ENCODE data around the gene CCDC85B. TPM values are rescaled to one million over a fixed set of nuclear protein-coding genes. Genes with fewer than 3 reads are reported as not detected.

CCDC85B gene
- total and polyA plus RNA-seq, 2 of the 13 experiments (the other 11 are each of a cell fraction or from before 2014, with no cell fraction given), result 8.2 to 19.5 TPM

DNA sequence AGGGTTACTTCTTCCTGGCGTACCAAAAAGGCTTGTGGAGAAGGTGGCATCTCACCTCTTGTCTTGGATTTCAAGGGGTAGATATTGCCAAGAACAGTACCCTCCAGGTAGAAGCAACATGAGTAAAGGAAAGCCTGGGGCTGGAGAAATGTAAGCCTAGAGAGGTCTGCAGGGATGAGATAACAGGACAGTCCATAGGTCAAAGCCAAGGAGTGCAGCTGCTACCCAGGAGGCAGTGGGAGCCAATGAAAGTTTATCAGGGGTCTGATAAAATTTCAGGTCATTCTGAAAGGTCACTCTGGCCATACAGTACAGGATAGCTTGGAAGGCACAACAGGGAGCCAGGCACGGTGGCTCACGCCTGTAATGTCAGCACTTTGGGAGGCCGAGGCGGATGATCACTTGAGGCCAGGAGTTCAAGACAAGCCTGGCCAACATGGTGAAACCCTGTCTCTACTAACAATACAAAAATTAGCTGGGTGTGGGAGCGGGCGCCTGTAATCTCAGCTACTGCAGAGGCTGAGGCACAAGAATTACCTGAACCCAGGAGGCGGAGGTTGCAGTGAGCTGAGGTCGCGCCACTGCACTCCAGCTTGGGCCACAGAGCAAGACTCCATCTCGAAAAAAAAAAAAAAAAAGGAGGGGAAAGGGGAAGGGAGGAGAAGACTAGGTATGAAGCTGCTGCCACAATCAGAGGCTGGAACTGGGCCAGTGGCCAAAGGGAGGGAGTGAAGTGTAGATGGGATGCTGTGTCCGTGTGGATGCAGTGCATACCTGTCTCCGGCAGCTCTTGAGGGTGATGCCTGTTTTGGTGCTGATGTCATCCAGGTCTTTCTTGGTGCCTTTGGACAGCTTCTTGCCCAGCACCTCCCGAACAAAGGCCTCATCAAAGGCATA, 3.4 kb upstream of the CCDC85B start:
- no peak for TF ChIP-seq ZNF552 (CRISPR knock-in tag; IDR thresholded peaks at IDR 0.05; ENCODE audit: borderline replicate concordance)
- TF ChIP-seq HOXA9 (CRISPR knock-in tag; IDR thresholded peaks at IDR 0.05; ENCODE audit: borderline replicate concordance), result no peak
- TF ChIP-seq RFXAP (CRISPR knock-in tag; IDR thresholded peaks at IDR 0.05; ENCODE audit: borderline replicate concordance), result no peak
- no peak for TF ChIP-seq TGIF2 (CRISPR knock-in tag; IDR thresholded peaks at IDR 0.05)
- TF ChIP-seq ETS1 (CRISPR knock-in tag; IDR thresholded peaks at IDR 0.05), result no peak
- TF ChIP-seq SMAD3 (CRISPR knock-in tag; IDR thresholded peaks at IDR 0.05), result no peak
- no peak for TF ChIP-seq NCOA2 (CRISPR knock-in tag; IDR thresholded peaks at IDR 0.05)
- no peak for TF ChIP-seq POLR2AphosphoS5 (IDR thresholded peaks at IDR 0.05; ENCODE audit: low read depth, low read length)
- TF ChIP-seq, protein P1, sequence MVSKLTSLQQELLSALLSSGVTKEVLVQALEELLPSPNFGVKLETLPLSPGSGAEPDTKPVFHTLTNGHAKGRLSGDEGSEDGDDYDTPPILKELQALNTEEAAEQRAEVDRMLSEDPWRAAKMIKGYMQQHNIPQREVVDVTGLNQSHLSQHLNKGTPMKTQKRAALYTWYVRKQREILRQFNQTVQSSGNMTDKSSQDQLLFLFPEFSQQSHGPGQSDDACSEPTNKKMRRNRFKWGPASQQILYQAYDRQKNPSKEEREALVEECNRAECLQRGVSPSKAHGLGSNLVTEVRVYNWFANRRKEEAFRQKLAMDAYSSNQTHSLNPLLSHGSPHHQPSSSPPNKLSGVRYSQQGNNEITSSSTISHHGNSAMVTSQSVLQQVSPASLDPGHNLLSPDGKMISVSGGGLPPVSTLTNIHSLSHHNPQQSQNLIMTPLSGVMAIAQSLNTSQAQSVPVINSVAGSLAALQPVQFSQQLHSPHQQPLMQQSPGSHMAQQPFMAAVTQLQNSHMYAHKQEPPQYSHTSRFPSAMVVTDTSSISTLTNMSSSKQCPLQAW (CRISPR knock-in tag; IDR thresholded peaks at IDR 0.05), result no peak
- peak overlapping the region; percentile 96 for H3K4me2 ChIP-seq (ENCODE audit: low read depth, low read length)
- ATAC-seq, result no peak
- no peaks in the 10 kb centered on the region for H4K20me1 ChIP-seq (ENCODE audit: insufficient read depth, low read length)
- no peaks in the 10 kb centered on the region; a peak in 1 of 5 replicates for H3K27me3 ChIP-seq (ENCODE audit: control insufficient read depth in 1 of 2, insufficient read depth in 2 of 2, low read length in 2 of 2)
- H3K79me2 ChIP-seq (ENCODE audit: insufficient read depth, low read length), result peaks cover 5% of the 10 kb centered on the region
- FAIRE-seq, result no peak
- intact Hi-C loops (cut with micrococcal nuclease; ENCODE audit: unreplicated experiment) (loop anchor here (5.0 kb wide), 1 partner anchor 45 kb away; no protein-coding TSS in a partner anchor), in situ Hi-C loops (cut with HindIII; ENCODE audit: extremely low pct_ligation_motif_present, low pct_unique_long_range_greater_than_20kb) (no loop called here)
- H3K9ac ChIP-seq (ENCODE audit: insufficient read depth, low read depth, low read length), result peak overlapping the region; percentile 70
- H3K36me3 ChIP-seq (replicated peaks in 1 of 2; ENCODE audit: control insufficient read depth in 1 of 2, insufficient read depth in 2 of 2, low read length in 2 of 2), result peaks cover 4 to 19% of the 10 kb centered on the region in 2 experiments; a peak in 4 of 5 replicates
- no peaks in the 10 kb centered on the region for H3K9me3 ChIP-seq (ENCODE audit: low read length)
- H3K4me1 ChIP-seq (ENCODE audit: insufficient read depth, low read length), result peaks cover 60% of the 10 kb centered on the region
- H2AFZ ChIP-seq (ENCODE audit: low read length), result no peak overlapping the region
- DNase-seq (ENCODE audit: low spot score), result no peak
- peak overlapping the region; percentile 74 to 91 (median 87); a peak in 5 of 6 replicates for H3K4me3 ChIP-seq (replicated peaks in 1 of 3; ENCODE audit: insufficient read depth in 1 of 3, low read depth in 2 of 3, low read length in 3 of 3)
- POLR2A ChIA-PET, result interaction anchor here (1.2 to 7.6 kb wide), 12 partner anchors 10 to 175 kb away, joined by 3 to 95 read pairs (median 8); partner anchors contain the start of genes BANF1, C11orf68, CFL1 and EIF1AD
- no TSS peak for BruUV-seq (replicated peaks)
- CTCF ChIA-PET (ENCODE audit: low intra/inter-chr PET ratio, low total read pairs), result interaction anchor here (0.6 to 6.9 kb wide), 3 partner anchors 102 to 417 kb away, joined by 3 to 63 read pairs (median 4); no protein-coding TSS in a partner anchor
- WGBS (ENCODE audit: low lambda C conversion rate), result 81% methylated on average over 14 of the region's 14 CpGs
- H3K27ac ChIP-seq (ENCODE audit: extremely low read length, insufficient read depth, low read length), result no peak overlapping the region

Data from HepG2 (cell line).